Breast epithelium (tissue), 3 donors: ENCODE data around the gene COL26A1.

Experiments
- POLR2A ChIP-seq: fragments of 450-650 bp; IDR thresholded peaks from one replicate; pipeline ENCODE4 v1.6.1; 2016; ENCODE audit warnings: antibody characterized with exemption, mild to moderate bottlenecking, moderate library complexity
- POLR2AphosphoS5 ChIP-seq, 3 donors: sonication (generic); formaldehyde crosslinking; IDR thresholded peaks; one replicate each; pipeline ENCODE4 v1.6.1; 2017; ENCODE audit warnings: antibody characterized with exemption in 3 of 3
- TF ChIP-seq, protein P1 (sequence below), 3 donors: fragments of 450-650 bp; IDR thresholded peaks; one replicate each; pipeline ENCODE4 v1.5.1; 2016 to 2017; ENCODE audit warnings: antibody characterized with exemption in 3 of 3, mild to moderate bottlenecking in 3 of 3, moderate library complexity in 3 of 3

- TF ChIP-seq, protein P1, sequence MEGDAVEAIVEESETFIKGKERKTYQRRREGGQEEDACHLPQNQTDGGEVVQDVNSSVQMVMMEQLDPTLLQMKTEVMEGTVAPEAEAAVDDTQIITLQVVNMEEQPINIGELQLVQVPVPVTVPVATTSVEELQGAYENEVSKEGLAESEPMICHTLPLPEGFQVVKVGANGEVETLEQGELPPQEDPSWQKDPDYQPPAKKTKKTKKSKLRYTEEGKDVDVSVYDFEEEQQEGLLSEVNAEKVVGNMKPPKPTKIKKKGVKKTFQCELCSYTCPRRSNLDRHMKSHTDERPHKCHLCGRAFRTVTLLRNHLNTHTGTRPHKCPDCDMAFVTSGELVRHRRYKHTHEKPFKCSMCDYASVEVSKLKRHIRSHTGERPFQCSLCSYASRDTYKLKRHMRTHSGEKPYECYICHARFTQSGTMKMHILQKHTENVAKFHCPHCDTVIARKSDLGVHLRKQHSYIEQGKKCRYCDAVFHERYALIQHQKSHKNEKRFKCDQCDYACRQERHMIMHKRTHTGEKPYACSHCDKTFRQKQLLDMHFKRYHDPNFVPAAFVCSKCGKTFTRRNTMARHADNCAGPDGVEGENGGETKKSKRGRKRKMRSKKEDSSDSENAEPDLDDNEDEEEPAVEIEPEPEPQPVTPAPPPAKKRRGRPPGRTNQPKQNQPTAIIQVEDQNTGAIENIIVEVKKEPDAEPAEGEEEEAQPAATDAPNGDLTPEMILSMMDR (IDR thresholded peaks at IDR 0.05): no peak
- no peak for TF ChIP-seq POLR2A
- no peak for TF ChIP-seq POLR2AphosphoS5 (IDR thresholded peaks at IDR 0.05)
These were observed 5.0 kb downstream of the COL26A1 start for GRCh38 chr7:101367676-101368075.
